C4-2B (cell line): ENCODE measurements around the gene ZFP57.

Source experiments
- H3K27ac ChIP-seq: fragments of 450-650 bp; 2 replicates; pipeline ENCODE4 v1.5.1; 2017
- ZFX ChIP-seq: fragments of 450-650 bp; IDR thresholded peaks from 2 replicates; pipeline ENCODE4 v1.6.1; 2017
- TF ChIP-seq, protein P1 (sequence below): fragments of 450-650 bp; conservative IDR thresholded peaks from 2 replicates; pipeline ENCODE4 v1.5.1; 2017; ENCODE audit warnings: mild to moderate bottlenecking

Gene ZFP57

DNA sequence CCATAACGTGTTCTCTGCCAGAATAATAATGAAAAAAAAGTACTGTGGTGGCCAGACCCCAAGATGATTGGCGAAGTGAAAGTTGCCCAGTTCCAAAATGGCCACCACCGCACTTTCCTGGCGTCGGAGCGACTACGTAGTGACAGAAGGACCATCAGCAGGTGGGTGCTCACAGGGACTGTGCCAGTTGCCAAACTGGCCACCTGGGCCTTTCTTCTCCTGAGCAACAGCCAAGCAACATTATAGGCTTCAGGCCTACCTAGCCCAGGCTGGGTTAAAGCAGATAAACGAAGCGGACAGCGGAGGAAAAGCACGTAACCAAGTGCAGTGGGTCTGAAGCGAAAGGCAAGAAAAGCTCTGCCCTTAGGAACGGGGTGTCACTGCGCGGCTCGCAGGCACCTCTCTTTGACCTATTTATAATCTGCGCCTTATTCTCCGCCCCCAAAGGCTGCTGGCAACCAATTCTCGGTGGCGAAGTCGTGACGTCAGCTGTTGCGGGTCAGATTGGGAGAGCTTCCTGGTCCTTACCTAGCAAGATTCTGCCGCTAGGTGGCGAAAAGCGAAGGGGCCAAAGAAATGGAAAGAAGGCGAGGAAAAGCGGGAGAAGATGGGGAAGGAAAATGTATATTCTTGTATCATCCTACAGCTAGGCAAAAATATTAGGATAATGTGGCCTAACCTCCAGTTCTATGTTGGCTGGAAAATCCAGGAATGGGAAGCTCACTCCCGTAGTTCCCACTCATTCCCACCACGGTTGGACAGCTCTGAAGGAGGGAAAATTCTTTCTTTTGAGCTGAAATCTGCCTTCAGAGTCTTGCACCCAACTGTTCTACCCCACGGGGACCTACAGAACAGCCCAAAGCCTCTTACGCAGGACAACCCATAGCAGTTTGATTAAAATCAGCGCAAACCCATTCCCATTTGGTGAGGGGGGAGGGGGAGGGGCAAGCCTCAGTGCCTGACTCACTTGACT is 31.0 kb downstream of the ZFP57 start:
- TF ChIP-seq, protein P1, sequence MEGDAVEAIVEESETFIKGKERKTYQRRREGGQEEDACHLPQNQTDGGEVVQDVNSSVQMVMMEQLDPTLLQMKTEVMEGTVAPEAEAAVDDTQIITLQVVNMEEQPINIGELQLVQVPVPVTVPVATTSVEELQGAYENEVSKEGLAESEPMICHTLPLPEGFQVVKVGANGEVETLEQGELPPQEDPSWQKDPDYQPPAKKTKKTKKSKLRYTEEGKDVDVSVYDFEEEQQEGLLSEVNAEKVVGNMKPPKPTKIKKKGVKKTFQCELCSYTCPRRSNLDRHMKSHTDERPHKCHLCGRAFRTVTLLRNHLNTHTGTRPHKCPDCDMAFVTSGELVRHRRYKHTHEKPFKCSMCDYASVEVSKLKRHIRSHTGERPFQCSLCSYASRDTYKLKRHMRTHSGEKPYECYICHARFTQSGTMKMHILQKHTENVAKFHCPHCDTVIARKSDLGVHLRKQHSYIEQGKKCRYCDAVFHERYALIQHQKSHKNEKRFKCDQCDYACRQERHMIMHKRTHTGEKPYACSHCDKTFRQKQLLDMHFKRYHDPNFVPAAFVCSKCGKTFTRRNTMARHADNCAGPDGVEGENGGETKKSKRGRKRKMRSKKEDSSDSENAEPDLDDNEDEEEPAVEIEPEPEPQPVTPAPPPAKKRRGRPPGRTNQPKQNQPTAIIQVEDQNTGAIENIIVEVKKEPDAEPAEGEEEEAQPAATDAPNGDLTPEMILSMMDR, result peak; percentile 95
- TF ChIP-seq ZFX, result 0 out of 2 replicates have a peak, but pooled peaks have one; percentile 10
- H3K27ac ChIP-seq, result peak overlapping the region; percentile 59

DNA sequence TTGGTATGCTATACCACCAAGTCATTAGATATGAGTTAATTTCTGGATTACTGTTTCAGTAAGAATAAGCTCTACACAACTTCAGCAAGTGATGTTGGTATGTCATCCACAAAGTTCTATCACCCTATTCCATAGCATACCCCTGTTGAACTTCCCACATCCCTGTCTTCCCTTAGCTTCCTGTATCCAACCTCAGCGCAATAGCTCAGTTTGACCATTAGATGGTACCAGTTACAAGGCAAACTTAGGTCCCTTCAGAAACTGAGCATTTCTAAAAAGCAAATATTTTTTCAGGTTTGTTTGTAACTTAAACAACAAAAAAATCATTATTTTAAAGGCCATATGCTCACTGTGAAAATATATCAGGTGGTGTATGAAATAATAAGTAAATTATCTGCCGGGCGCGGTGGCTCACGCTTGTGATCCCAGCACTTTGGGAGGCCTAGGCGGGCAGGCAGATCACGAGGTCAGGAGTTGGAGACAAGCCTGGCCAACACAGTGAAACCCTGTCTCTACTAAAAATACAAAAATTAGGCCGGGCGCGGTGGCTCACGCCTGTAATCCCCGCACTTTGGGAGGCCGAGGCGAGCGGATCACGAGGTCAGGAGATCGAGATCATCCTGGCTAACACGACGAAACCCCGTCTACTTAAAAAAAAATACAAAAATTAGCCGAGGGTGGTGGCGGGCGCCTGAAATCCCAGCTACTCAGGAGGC is 32.9 kb downstream of the ZFP57 start:
- TF ChIP-seq, protein P1, result peak; percentile 77
- TF ChIP-seq ZFX, result no peak
- H3K27ac ChIP-seq, result no peak overlapping the region

DNA sequence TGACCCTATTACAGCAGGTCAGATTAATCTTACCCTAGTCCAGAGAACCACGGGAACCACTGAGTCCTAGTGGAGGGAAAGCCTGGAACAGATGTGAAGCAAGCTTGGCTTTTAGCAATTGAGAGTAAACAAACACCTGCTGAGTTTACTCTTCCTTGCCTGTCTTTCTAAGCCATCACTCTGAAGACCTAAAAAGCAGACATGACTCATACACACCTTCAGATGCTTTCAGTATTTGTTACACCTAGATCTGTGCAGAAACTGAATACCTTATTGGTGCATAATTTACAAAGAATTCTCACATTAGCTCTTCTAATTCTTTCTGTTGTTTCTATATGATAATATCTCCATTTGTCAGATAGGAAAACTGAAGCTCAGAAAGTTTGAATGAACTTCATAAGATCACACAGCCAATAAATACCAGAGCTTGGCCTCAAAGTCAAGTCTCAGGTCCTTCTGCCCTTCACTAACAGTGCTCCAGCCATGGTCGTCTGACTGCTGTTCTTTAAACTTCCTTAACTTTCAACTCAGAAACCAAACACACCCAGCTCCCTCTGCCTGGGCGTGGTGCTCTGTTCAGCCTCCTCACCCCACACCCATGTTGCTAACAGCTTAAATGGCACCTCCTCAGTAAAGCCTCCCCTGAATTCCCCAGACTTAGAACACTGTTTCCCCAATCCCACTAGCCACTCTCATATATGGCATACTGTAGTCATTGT is 39.4 kb downstream of the ZFP57 start:
- H3K27ac ChIP-seq, result no peak overlapping the region
- no peak for TF ChIP-seq ZFX
- TF ChIP-seq, protein P1, result no peak

DNA sequence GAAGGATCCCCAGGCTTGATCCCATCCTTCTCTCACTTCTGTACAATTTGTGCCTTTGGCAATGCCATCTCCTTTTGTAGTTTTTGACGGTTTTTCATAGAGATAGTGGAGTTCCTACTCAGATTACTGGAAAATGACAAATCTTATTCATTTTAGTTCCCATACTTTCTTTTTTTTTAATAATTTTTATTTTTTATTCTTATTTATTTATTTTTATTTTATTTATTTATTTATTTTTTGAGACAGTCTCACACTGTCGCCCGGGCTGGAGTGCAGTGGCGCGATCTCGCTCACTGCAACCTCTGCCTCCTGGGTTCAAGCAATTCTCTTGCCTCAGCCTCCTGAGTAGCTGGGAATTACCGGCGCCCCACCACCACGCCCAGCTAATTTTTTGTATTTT is 43.7 kb downstream of the ZFP57 start:
- TF ChIP-seq ZFX, result no peak
- TF ChIP-seq, protein P1, result no peak
- no peak overlapping the region for H3K27ac ChIP-seq

DNA sequence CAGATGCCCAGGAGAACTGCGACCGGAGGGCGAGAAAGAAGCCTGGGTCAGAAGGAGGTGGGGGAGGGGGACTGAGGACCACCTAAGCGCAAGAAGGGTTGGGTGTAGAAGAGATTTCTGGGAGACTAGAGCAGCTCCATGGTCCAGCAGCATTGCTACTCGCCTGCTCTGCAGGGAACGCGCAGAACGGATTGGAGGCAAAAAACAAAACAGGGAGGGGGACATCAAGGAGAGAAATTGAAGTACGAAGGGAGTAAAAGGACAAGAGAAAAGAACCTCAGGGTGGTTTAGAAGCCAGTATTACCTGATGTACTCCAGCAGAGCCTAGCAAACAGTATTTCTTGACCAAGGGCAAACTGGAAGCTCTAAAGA is 47.4 kb downstream of the ZFP57 start:
- peak overlapping the region; percentile 45 for H3K27ac ChIP-seq
- TF ChIP-seq, protein P1, result no peak
- no peak for TF ChIP-seq ZFX

DNA sequence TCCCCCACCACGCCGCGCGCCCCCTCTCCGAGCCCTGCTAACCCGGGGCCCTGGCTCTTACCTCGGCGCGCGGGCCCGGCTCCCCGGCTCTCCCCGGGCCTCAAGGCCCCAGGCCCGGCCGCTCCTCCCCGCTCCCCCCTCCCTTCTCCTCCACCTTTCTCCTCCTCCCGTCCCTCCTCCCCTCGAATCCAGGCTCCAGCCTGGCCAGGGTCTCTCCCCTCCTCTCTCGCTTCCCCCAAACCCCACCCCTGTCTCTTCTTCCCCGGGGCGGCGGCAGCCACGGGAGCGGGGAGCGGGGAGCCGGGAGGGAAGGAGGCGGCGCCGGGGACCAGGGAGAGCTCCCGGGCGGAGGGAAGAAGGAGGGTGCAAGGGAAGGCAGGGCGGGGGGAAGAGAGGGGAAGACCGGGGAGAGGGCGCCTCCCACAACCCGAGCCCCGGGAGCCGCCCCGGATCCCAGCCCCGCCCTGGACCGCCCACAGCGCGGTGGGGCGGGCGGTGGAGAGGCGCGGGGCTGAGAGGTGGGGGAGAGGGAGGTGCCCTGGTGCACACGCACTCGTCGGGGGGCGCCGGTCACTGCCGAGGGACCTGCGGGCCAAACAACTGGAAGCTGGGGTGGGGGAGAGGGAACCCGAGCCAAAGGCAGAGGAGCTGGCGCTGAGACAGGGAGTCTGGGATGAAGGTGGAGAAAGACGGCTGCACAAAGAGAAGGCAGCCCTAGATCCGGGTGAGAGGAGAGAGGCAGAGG is 48.0 kb downstream of the ZFP57 start, which contains the start of gene GABBR1:
GABBR1 (minus strand) TSS at position 395 of the 745 bp plus-strand sequence. CDS start 798 bp downstream, outside the sequence.
- H3K27ac ChIP-seq, result peak within 1 kb of the TSS; percentile 45
- TF ChIP-seq ZFX, result no peak
- TF ChIP-seq, protein P1, result no peak
